ENCODE measurements around the gene NFAM1.

NFAM1 gene

GRCh38 chr22:42414021-42414420, 18.2 kb downstream of the NFAM1 start:
- Histone ChIP-seq H3K9me2 (replicated peaks; ENCODE audit: low read depth, low read length) (no peaks in the 10 kb centered on the region), H3F3A (ENCODE audit: low read depth) (no peaks in the 10 kb centered on the region), H3K9ac (ENCODE audit: low read depth, low read length, poor library complexity, severe bottlenecking) (no peak overlapping the region), H3K27me3 (ENCODE audit: insufficient read depth, low read length, poor library complexity, severe bottlenecking) (no peaks in the 10 kb centered on the region), H3K79me2 (ENCODE audit: insufficient read depth, low read length) (no peaks in the 10 kb centered on the region), H3K4me3 (ENCODE audit: low read length, poor library complexity, severe bottlenecking) (no peak overlapping the region), H3K4me2 (ENCODE audit: low read depth, low read length, poor library complexity, severe bottlenecking) (no peak overlapping the region), H3K9me3 (ENCODE audit: insufficient read depth, low read depth, low read length) (no peaks in the 10 kb centered on the region), H2AFZ (ENCODE audit: low read length) (no peak overlapping the region), H4K20me1 (ENCODE audit: insufficient read depth, low read length, poor library complexity, severe bottlenecking) (no peaks in the 10 kb centered on the region), H3K36me3 (ENCODE audit: insufficient read depth, low read length) (no peaks in the 10 kb centered on the region), H3K4me1 (ENCODE audit: insufficient read depth, low read length, poor library complexity, severe bottlenecking) (no peaks in the 10 kb centered on the region)
- TF ChIP-seq EZH2phosphoT487 (IDR thresholded peaks at IDR 0.05; ENCODE audit: borderline replicate concordance): no peak
- no peak for TF ChIP-seq CTCF (conservative IDR thresholded peaks at IDR 0.05; ENCODE audit: low read length)

GRCh38 chr22:42412744-42413333, 19.4 kb downstream of the NFAM1 start:
- no peak overlapping the region for H3K9ac ChIP-seq (ENCODE audit: low read depth, low read length, poor library complexity, severe bottlenecking)

GRCh38 chr22:42410708-42411107, 21.5 kb downstream of the NFAM1 start:
- H3K9me2 ChIP-seq (replicated peaks; ENCODE audit: low read depth, low read length): no peaks in the 10 kb centered on the region
- H3K9ac ChIP-seq (ENCODE audit: low read depth, low read length, poor library complexity, severe bottlenecking): no peak overlapping the region
- TF ChIP-seq EZH2phosphoT487 (IDR thresholded peaks at IDR 0.05; ENCODE audit: borderline replicate concordance) (no peak), CTCF (conservative IDR thresholded peaks at IDR 0.05; ENCODE audit: low read length) (no peak)
- H3K4me3 ChIP-seq (ENCODE audit: low read length, poor library complexity, severe bottlenecking): no peak overlapping the region
- H3F3A ChIP-seq (ENCODE audit: low read depth): no peaks in the 10 kb centered on the region
- H3K79me2 ChIP-seq (ENCODE audit: insufficient read depth, low read length): no peaks in the 10 kb centered on the region
- no peaks in the 10 kb centered on the region for H3K36me3 ChIP-seq (ENCODE audit: insufficient read depth, low read length)
- H3K4me1 ChIP-seq (ENCODE audit: insufficient read depth, low read length, poor library complexity, severe bottlenecking): no peaks in the 10 kb centered on the region
- H3K9me3 ChIP-seq (ENCODE audit: insufficient read depth, low read depth, low read length): no peaks in the 10 kb centered on the region
- H3K27me3 ChIP-seq (ENCODE audit: insufficient read depth, low read length, poor library complexity, severe bottlenecking): no peaks in the 10 kb centered on the region
- no peak overlapping the region for H3K4me2 ChIP-seq (ENCODE audit: low read depth, low read length, poor library complexity, severe bottlenecking)
- no peaks in the 10 kb centered on the region for H4K20me1 ChIP-seq (ENCODE audit: insufficient read depth, low read length, poor library complexity, severe bottlenecking)
- no peak overlapping the region for H2AFZ ChIP-seq (ENCODE audit: low read length)

More at GRCh38 chr22:42412744-42413333, 19.4 kb downstream of the NFAM1 start:
- no peaks in the 10 kb centered on the region for H3F3A ChIP-seq (ENCODE audit: low read depth)
- H3K9me2 ChIP-seq (replicated peaks; ENCODE audit: low read depth, low read length): no peaks in the 10 kb centered on the region
- no peaks in the 10 kb centered on the region for H3K27me3 ChIP-seq (ENCODE audit: insufficient read depth, low read length, poor library complexity, severe bottlenecking)
- no peak overlapping the region for H3K4me2 ChIP-seq (ENCODE audit: low read depth, low read length, poor library complexity, severe bottlenecking)
- no peaks in the 10 kb centered on the region for H4K20me1 ChIP-seq (ENCODE audit: insufficient read depth, low read length, poor library complexity, severe bottlenecking)
- H3K79me2 ChIP-seq (ENCODE audit: insufficient read depth, low read length): no peaks in the 10 kb centered on the region
- TF ChIP-seq EZH2phosphoT487 (IDR thresholded peaks at IDR 0.05; ENCODE audit: borderline replicate concordance) (no peak), CTCF (conservative IDR thresholded peaks at IDR 0.05; ENCODE audit: low read length) (no peak)
- H3K4me3 ChIP-seq (ENCODE audit: low read length, poor library complexity, severe bottlenecking): no peak overlapping the region
- no peaks in the 10 kb centered on the region for H3K4me1 ChIP-seq (ENCODE audit: insufficient read depth, low read length, poor library complexity, severe bottlenecking)
- H3K9me3 ChIP-seq (ENCODE audit: insufficient read depth, low read depth, low read length): no peaks in the 10 kb centered on the region
- no peak overlapping the region for H2AFZ ChIP-seq (ENCODE audit: low read length)
- no peaks in the 10 kb centered on the region for H3K36me3 ChIP-seq (ENCODE audit: insufficient read depth, low read length)

All from Loucy (cell line).